Measurements from ENCODE around the gene TRIM44.
A peak's percentile ranks its signal among the peaks of the same experiment; 100 is the strongest.

Gene TRIM44

GRCh38 chr11:35792148-35792845, 129.7 kb downstream of the TRIM44 start:
- no peak for DNase-seq

GRCh38 chr11:35792846-35793192, 130.2 kb downstream of the TRIM44 start:
- no peak for DNase-seq

GRCh38 chr11:35794333-35794732, 131.8 kb downstream of the TRIM44 start:
- DNase-seq, result no peak

- DNase-seq, result peak; percentile 62
Observed at GRCh38 chr11:35794850-35795249, 132.3 kb downstream of the TRIM44 start.

- peak; percentile 67 for DNase-seq
Observed at GRCh38 chr11:35796562-35796961, 134.0 kb downstream of the TRIM44 start.

- DNase-seq, result peak; percentile 32
Observed at GRCh38 chr11:35798423-35798822, 135.8 kb downstream of the TRIM44 start.

GRCh38 chr11:35798983-35799382, 136.4 kb downstream of the TRIM44 start:
- DNase-seq, result no peak

- DNase-seq, result no peak
Observed at GRCh38 chr11:35799655-35800054, 137.1 kb downstream of the TRIM44 start.

GRCh38 chr11:35800970-35801953, 138.7 kb downstream of the TRIM44 start:
- DNase-seq, result no peak

- no peak for DNase-seq
Observed at GRCh38 chr11:35802221-35802620, 139.6 kb downstream of the TRIM44 start.

GRCh38 chr11:35802672-35803071, 140.1 kb downstream of the TRIM44 start:
- DNase-seq, result no peak

GRCh38 chr11:35803115-35803514, 140.5 kb downstream of the TRIM44 start:
- no peak for DNase-seq

GRCh38 chr11:35804451-35805040, 142.0 kb downstream of the TRIM44 start:
- DNase-seq, result no peak

GRCh38 chr11:35809561-35809960, 147.0 kb downstream of the TRIM44 start:
- DNase-seq, result no peak

- DNase-seq, result no peak
Observed at GRCh38 chr11:35810045-35810645, 147.6 kb downstream of the TRIM44 start.

GRCh38 chr11:35811783-35812182, 149.2 kb downstream of the TRIM44 start:
- no peak for DNase-seq

GRCh38 chr11:35812828-35813227, 150.3 kb downstream of the TRIM44 start:
- no peak for DNase-seq

GRCh38 chr11:35814081-35814695, 151.6 kb downstream of the TRIM44 start:
- DNase-seq, result peak; percentile 20

GRCh38 chr11:35814720-35815305, 152.2 kb downstream of the TRIM44 start:
- DNase-seq, result peak; percentile 46

- DNase-seq, result peak; percentile 78
Observed at GRCh38 chr11:35815556-35816315, 153.2 kb downstream of the TRIM44 start.

GRCh38 chr11:35820614-35821013, 158.0 kb downstream of the TRIM44 start:
- DNase-seq, result no peak

Data from fibroblast of skin of abdomen (primary cell).